RWPE1 (cell line): ENCODE results near the gene RHBDD3.

ENCODE experiments used
- CTCF ChIA-PET: fragments of 350-600 bp; sonication (Branson Sonifier 250); formaldehyde crosslinking; extraction: SDS; loops from one replicate; lab custom pipeline; 2021; lab: Yijun Ruan, JAX
- POLR2A ChIA-PET: fragments of 400-600 bp; formaldehyde crosslinking; extraction: SDS; loops from one replicate; lab custom pipeline; 2020; ENCODE audit warnings: antibody characterized with exemption; ENCODE audit not compliant: low non-redundant PET; lab: Yijun Ruan, JAX
- DNase-seq: peaks from one replicate; pipeline ENCODE4 v3.0.0; 2012; ENCODE audit warnings: low spot score
- H3K27ac ChIP-seq: fragments of 450-650 bp; 2 replicates; pipeline ENCODE4 v1.5.1; 2017
- CTCF ChIP-seq: fragments of 450-650 bp; conservative IDR thresholded peaks from 2 replicates; pipeline ENCODE4 v1.5.1; 2017; ENCODE audit warnings: low read depth, mild to moderate bottlenecking

The RHBDD3 gene

GRCh38 chr22:29313126-29313575 is 45.4 kb upstream of the RHBDD3 start:
- CTCF ChIA-PET, result interaction anchor here (0.6 kb wide), 1 partner anchor 9 kb away, joined by 5 read pairs; no protein-coding TSS in a partner anchor

GRCh38 chr22:29312218-29313125 is 44.7 kb upstream of the RHBDD3 start:
- CTCF ChIA-PET, result interaction anchor here (0.5 to 0.6 kb wide), 3 partner anchors 10 to 1199 kb away, joined by 3 to 7 read pairs (median 5); no protein-coding TSS in a partner anchor
- DNase-seq, result no peak
- no peak for TF ChIP-seq CTCF
- H3K27ac ChIP-seq, result peak overlapping the region; percentile 94; the same call in 1 of the 2 replicates
- POLR2A ChIA-PET, result no interaction called here

More at GRCh38 chr22:29313126-29313575, 45.4 kb upstream of the RHBDD3 start:
- DNase-seq, result no peak
- peak; percentile 48 for TF ChIP-seq CTCF
- POLR2A ChIA-PET, result no interaction called here
- H3K27ac ChIP-seq, result no peak overlapping the region

DNA sequence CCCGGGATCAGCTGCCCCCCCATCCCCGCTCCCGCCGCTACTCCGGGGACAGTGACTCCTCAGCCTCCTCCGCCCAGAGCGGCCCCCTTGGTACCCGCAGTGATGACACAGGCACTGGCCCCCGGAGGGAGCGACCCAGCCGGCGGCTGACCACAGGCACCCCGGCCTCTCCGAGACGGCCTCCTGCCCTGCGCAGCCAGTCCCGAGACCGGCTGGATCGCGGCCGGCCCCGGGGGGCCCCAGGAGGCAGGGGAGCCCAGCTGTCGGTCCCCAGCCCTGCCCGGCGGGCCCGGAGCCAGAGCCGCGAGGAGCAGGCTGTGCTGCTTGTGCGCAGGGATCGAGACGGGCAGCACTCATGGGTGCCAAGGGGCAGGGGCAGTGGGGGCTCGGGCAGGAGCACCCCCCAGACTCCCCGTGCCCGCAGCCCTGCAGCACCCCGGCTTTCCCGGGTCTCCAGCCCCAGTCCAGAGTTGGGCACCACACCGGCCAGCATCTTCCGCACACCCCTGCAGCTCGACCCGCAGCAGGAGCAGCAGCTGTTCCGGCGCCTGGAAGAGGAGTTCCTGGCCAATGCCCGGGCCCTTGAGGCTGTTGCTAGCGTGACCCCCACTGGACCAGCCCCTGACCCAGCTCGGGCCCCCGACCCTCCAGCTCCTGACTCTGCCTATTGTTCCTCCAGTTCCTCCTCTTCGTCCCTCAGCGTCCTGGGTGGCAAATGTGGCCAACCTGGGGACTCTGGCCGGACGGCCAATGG is 43.9 kb upstream of the RHBDD3 start:
- peak overlapping the region; percentile 94 for H3K27ac ChIP-seq
- DNase-seq, result no peak
- ChIA-PET POLR2A (no interaction called here), CTCF (interaction anchor here (0.6 kb wide), 1 partner anchor 10 kb away, joined by 3 read pairs; no protein-coding TSS in a partner anchor)
- no peak for TF ChIP-seq CTCF

- peak; percentile 94 for DNase-seq
- POLR2A ChIA-PET, result no interaction called here
- peak overlapping the region; percentile 94 for H3K27ac ChIP-seq
- CTCF ChIA-PET, result interaction anchor here (0.6 kb wide), 1 partner anchor 10 kb away, joined by 3 read pairs; no protein-coding TSS in a partner anchor
- TF ChIP-seq CTCF, result no peak
These were observed 43.1 kb upstream of the RHBDD3 start for GRCh38 chr22:29310863-29311339.

DNA sequence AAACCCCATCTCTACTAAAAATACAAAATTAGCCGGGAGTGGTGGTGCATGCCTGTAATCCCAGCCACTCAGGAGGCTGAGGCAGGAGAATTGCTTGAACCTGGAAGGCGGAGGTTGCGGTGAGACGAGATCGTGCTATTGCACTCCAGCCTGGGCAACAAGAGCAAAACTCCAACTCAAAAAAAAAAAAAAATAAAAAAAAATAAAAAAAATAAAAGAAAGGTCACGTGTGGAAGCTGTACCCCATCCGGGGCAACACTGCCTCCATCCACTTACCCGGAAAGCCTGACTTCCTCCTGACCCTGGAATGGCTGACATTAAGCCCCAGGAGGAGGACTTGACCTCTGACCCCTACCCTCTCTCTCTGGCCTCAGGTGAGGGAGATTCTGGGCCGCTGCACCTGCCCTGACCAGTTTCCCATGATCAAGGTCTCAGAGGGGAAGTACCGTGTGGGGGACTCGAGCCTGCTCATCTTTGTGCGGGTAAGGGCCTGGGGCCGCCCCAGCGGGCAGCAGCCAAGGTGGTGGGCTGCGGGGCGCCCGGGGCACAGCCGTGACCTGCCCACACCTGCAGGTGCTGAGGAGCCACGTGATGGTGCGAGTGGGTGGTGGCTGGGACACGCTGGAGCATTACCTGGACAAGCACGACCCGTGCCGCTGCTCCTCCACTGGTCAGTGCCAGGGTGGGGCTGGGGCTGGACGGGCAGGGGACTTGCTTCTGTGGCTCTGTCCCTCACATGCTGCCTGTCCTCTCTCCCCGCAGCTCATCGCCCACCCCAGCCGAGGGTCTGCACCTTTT is 42.5 kb upstream of the RHBDD3 start:
- peak overlapping the region; percentile 94 for H3K27ac ChIP-seq
- DNase-seq, result no peak
- TF ChIP-seq CTCF, result no peak
- POLR2A ChIA-PET, result no interaction called here
- CTCF ChIA-PET, result no interaction called here
